A549 (cell line): Measurements from ENCODE around the gene CACNA1D. TPM values are rescaled to one million over a fixed set of nuclear protein-coding genes. Genes with fewer than 3 reads are reported as not detected.
"Not testable (repeated sequence)": the region's sequence is repeated elsewhere in the genome, so short reads cannot be mapped to it uniquely, and the experiment has no call there.

Experiments used
- ATAC-seq, 2 experiments: fragments of 200-7000 bp in 1 of 2; fragments of >200 bp in 1 of 2; cut with Nextera tagmentation in 1 of 2; cut with Tn5 transposase in 1 of 2; 3 replicates each; pipeline versions ENCODE4 v1.8.0 to v1.9.1; 2018 to 2020; ENCODE audit warnings: mild to moderate bottlenecking in 1 of 2, moderate library complexity in 1 of 2
- CTCF ChIA-PET: fragments of 300-600 bp; sonication (Branson Sonifier 250); formaldehyde crosslinking; extraction: SDS; loops from one replicate; lab custom pipeline; 2021; ENCODE audit warnings: antibody characterized with exemption, inconsistent platforms; lab: Yijun Ruan, JAX
- POLR2A ChIA-PET: fragments of 350-600 bp; formaldehyde crosslinking; extraction: SDS; loops from one replicate; lab custom pipeline; 2021; ENCODE audit warnings: antibody characterized with exemption, inconsistent platforms; lab: Yijun Ruan, JAX
- DNase-seq, 2 experiments: peaks; one replicate each; pipeline versions ENCODE4 v3.0.0 to v3.0.0-alpha.2; 2011 to 2016; ENCODE audit warnings: low read depth in 1 of 2, low spot score in 1 of 2
- FAIRE-seq: peaks from 2 replicates; lab custom pipeline; 2011; peaks lifted over from hg19 to GRCh38; lab: Jason Lieb, UNC
- H3K27ac ChIP-seq, 2 experiments: fragments of >200 bp; sonication (Bioruptor Twin); formaldehyde crosslinking; 3 replicates each; pipeline ENCODE4 v1.5.1; 2016 to 2017
- H3K4me1 ChIP-seq: fragments of >200 bp; sonication (Bioruptor Twin); formaldehyde crosslinking; 3 replicates; pipeline ENCODE4 v1.6.1; 2016
- H3K4me2 ChIP-seq: fragments of >200 bp; sonication (Bioruptor Twin); formaldehyde crosslinking; 3 replicates; pipeline ENCODE4 v1.6.1; 2016
- H3K4me3 ChIP-seq: fragments of >200 bp; sonication (Bioruptor Twin); formaldehyde crosslinking; 3 replicates; pipeline ENCODE4 v1.5.1; 2016
- H3K9me3 ChIP-seq: fragments of >200 bp; sonication (Bioruptor Twin); formaldehyde crosslinking; 3 replicates; pipeline ENCODE4 v1.6.1; 2016
- FOSL2 ChIP-seq, 2 experiments: fragments of 450-650 bp in 1 of 2; fragments of >200 bp in 1 of 2; sonication (Bioruptor Twin) in 1 of 2; formaldehyde crosslinking; IDR thresholded peaks; 2 replicates each; pipeline versions ENCODE4 v1.5.0 to v1.6.1; 2016 to 2020; ENCODE audit warnings: mild to moderate bottlenecking in 1 of 2, moderate library complexity in 1 of 2
- KDM1A ChIP-seq: fragments of 200-600 bp; sonication (generic); IDR thresholded peaks from 2 replicates; pipeline ENCODE4 v1.6.1; 2016; ENCODE audit warnings: low read depth, mild to moderate bottlenecking
- MAFK ChIP-seq: fragments of 450-650 bp; IDR thresholded peaks from 2 replicates; pipeline ENCODE4 v1.6.1; 2014; ENCODE audit not compliant: partially characterized antibody
- PHF8 ChIP-seq: fragments of 200-600 bp; sonication (generic); IDR thresholded peaks from 2 replicates; pipeline ENCODE4 v1.6.1; 2016; ENCODE audit warnings: low read depth, mild to moderate bottlenecking, antibody characterized with exemption, moderate library complexity, borderline replicate concordance
- REST ChIP-seq: fragments of 200-600 bp; sonication (generic); IDR thresholded peaks from 2 replicates; pipeline ENCODE4 v1.6.1; 2016; ENCODE audit warnings: antibody characterized with exemption, mild to moderate bottlenecking, moderate library complexity
- WGBS: methylation state at CpG from one replicate; pipeline ENCODE4 v1.1.6; 2017; ENCODE audit errors: missing lambda C conversion rate; 5-methylcytosine and 5-hydroxymethylcytosine counted together
- polyA plus RNA-seq, 4 experiments: library from polyadenylated mRNA; depleted of rRNA in 3 of 4; stranded (reverse); fragments of >200 nt; fragmentation: RNase III in 1 of 4; extraction: RNeasy Plus Mini Kit Qiagen cat#74134 plus additional on column Dnase treatment in 1 of 4; gene quantifications; 2 replicates in 3 of 4; 3 replicates in 1 of 4; pipeline ENCODE4 v1.2.3, GENCODE V29; 2011 to 2017
- TF ChIP-seq, protein P1 (sequence below): fragments of 450-650 bp; IDR thresholded peaks from 2 replicates; pipeline ENCODE4 v1.6.1; 2014; ENCODE audit warnings: antibody characterized with exemption
- TF ChIP-seq, protein P2 (sequence below): IDR thresholded peaks from 2 replicates; pipeline ENCODE4 v1.6.1; 2012
- TF ChIP-seq, protein P3 (sequence below): fragments of 250-450 bp; sonication (Bioruptor Pico); IDR thresholded peaks from 2 replicates; pipeline ENCODE4 v1.5.0; 2020; ENCODE audit warnings: low read depth, mild to moderate bottlenecking, moderate library complexity

CACNA1D gene
- polyA plus RNA-seq, 2 of the 4 experiments (the other 2 are of a cell fraction), result 1.1 to 10.7 TPM

DNA sequence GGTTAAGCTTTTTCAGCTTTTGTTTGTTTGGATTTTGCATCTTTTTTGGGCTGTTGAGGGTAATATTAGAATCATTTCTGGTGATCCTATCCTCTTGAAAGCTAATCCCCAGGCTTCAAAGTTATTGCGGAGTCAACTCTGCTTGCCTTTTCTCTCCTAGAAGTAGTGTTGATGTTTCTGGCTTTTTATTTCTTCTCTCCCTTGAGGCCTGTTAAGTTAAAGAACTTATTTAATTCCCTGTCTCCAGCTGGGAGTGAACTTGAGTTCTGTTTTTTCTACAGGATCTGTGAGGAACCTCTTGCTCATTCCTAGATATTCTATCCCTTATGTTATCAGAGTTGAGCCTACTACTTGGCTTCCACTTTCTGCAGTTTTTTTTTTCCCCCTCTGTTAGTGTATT lies 34.1 kb upstream of the CACNA1D start (continued):
- TF ChIP-seq MAFK, result no peak
- no peak for TF ChIP-seq REST
- TF ChIP-seq, protein P1, sequence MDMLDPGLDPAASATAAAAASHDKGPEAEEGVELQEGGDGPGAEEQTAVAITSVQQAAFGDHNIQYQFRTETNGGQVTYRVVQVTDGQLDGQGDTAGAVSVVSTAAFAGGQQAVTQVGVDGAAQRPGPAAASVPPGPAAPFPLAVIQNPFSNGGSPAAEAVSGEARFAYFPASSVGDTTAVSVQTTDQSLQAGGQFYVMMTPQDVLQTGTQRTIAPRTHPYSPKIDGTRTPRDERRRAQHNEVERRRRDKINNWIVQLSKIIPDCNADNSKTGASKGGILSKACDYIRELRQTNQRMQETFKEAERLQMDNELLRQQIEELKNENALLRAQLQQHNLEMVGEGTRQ, result no peak

- TF ChIP-seq FOSL2 (IDR thresholded peaks at IDR 0.05) (no peak), FOSL2 (CRISPR knock-in tag; IDR thresholded peaks at IDR 0.05) (peak; percentile 28; the same call in 1 of the 2 replicates)
- TF ChIP-seq, protein P2, sequence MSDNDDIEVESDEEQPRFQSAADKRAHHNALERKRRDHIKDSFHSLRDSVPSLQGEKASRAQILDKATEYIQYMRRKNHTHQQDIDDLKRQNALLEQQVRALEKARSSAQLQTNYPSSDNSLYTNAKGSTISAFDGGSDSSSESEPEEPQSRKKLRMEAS, result no peak
- TF ChIP-seq, all 56 proteins: peak for 1
- Histone ChIP-seq H3K4me3 (no peak overlapping the region), H3K27ac (peak overlapping the region in 1 of 2 experiments; percentile 48; a peak in 2 of 6 replicates), H3K9me3 (no peaks in the 10 kb centered on the region), H3K4me2 (peak overlapping the region; percentile 41), H3K4me1 (peaks cover 13% of the 10 kb centered on the region; the same call in 2 of the 3 replicates)
- CTCF ChIA-PET, result no interaction called here
- DNase-seq (peak; percentile 13 to 34), FAIRE-seq (no peak), ATAC-seq (peak; percentile 71 to 83; a peak in 5 of 6 replicates)
- 52% methylated on average over 3 of the region's 3 CpGs for WGBS
- POLR2A ChIA-PET, result no interaction called here
These were observed 30.0 kb upstream of the CACNA1D start for GRCh38 chr3:53464424-53464823.

DNA sequence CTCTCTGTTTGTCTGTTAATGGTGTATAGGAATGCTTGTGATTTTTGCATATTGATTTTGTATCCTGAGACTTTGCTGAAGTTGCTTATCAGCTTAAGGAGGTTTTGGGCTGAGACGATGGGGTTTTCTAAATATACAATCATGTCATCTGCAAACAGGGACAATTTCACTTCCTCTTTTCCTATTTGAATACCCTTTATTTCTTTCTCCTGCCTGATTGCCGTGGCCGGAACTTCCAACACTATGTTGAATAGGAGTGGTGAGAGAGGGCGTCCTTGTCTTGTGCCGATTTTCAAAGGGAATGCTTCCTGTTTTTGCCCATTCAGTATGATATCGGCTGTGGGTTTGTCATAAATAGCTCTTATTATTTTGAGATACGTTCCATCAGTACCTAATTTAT lies 24.7 kb upstream of the CACNA1D start:
- POLR2A ChIA-PET, ATAC-seq, H3K9me3 ChIP-seq, CTCF ChIA-PET, H3K4me3 ChIP-seq, H3K4me1 ChIP-seq, DNase-seq, H3K4me2 ChIP-seq, FAIRE-seq, H3K27ac ChIP-seq: not testable (repeated sequence)
- 64% methylated on average over 7 of the region's 7 CpGs for WGBS

- Histone ChIP-seq H3K4me2 (no peak overlapping the region), H3K9me3 (no peaks in the 10 kb centered on the region), H3K4me3 (no peak overlapping the region), H3K27ac (no peak overlapping the region; a peak in 1 of 6 replicates), H3K4me1 (peaks cover 9% of the 10 kb centered on the region; the same call in 2 of the 3 replicates)
- no peak for DNase-seq
- ChIA-PET POLR2A (no interaction called here), CTCF (interaction anchor here (1.4 kb wide), 1 partner anchor 98 kb away, joined by 3 read pairs; no protein-coding TSS in a partner anchor)
- no peak for FAIRE-seq
- TF ChIP-seq PHF8 (no peak), KDM1A (no peak)
- TF ChIP-seq, protein P3, sequence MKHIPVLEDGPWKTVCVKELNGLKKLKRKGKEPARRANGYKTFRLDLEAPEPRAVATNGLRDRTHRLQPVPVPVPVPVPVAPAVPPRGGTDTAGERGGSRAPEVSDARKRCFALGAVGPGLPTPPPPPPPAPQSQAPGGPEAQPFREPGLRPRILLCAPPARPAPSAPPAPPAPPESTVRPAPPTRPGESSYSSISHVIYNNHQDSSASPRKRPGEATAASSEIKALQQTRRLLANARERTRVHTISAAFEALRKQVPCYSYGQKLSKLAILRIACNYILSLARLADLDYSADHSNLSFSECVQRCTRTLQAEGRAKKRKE, result no peak
- WGBS, result 40% methylated on average over 1 of the region's 2 CpGs
- ATAC-seq, result no peak
These were observed 21.0 kb upstream of the CACNA1D start for GRCh38 chr3:53473422-53473821.

DNA sequence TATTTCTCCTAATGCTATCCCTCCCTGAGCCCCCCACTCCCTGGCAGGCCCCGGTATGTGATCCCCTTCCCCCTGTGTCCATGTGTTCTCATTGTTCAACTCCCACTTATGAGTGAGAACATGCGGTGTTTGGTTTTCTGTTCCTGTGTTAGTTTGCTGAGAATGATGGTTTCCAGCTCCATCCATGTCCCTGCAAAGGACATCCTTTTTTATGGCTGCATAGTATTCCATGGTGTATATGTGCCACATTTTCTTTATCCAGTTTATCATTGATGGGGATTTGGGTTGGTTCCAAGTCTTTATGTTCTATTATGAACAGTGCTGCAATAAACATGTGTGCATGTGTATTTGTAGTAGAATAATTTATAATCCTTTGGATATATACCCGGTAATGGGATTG lies 18.0 kb upstream of the CACNA1D start:
- H3K27ac ChIP-seq, H3K4me3 ChIP-seq, H3K9me3 ChIP-seq, DNase-seq, CTCF ChIA-PET, POLR2A ChIA-PET, ATAC-seq, FAIRE-seq, H3K4me2 ChIP-seq: not testable (repeated sequence)
- 92% methylated on average over 3 of the region's 3 CpGs for WGBS
- peaks cover 23% of the 10 kb centered on the region for H3K4me1 ChIP-seq

GRCh38 chr3:53477689-53478088 lies 16.7 kb upstream of the CACNA1D start:
- peak overlapping the region; percentile 72 for H3K4me2 ChIP-seq
- H3K27ac ChIP-seq, result peak overlapping the region; percentile 84 to 85
- WGBS, result 55% methylated on average over 1 of the region's 1 CpG
- H3K4me1 ChIP-seq, result peaks cover 31% of the 10 kb centered on the region
- FAIRE-seq, CTCF ChIA-PET, H3K9me3 ChIP-seq, ATAC-seq, POLR2A ChIA-PET, DNase-seq, H3K4me3 ChIP-seq: not testable (repeated sequence)
